Activated T-helper 17 cell treated with anti-CD3 and anti-CD28 coated beads, Interleukin-2, amount 50 U/mL, for 72 hours (primary cell): Measurements from ENCODE around the gene CYP46A1. TPM values are rescaled to one million over a fixed set of nuclear protein-coding genes. Genes with fewer than 3 reads are reported as not detected.
"Not testable (repeated sequence)": the region's sequence is repeated elsewhere in the genome, so short reads cannot be mapped to it uniquely, and the experiment has no call there.

Experiments used
- ATAC-seq: fragments of 150-1000 bp; cut with Tn5 transposase; replicated peaks from 2 replicates; pipeline ENCODE4 v1.10.0; 2021; ENCODE audit warnings: mild to moderate bottlenecking, moderate library complexity
- H3K27ac Mint-ChIP-seq: one replicate; pipeline ENCODE4 v1.8.0; 2022; ENCODE audit warnings: mixed read lengths
- H3K27me3 Mint-ChIP-seq: one replicate; pipeline ENCODE4 v1.8.0; 2022; ENCODE audit warnings: mixed read lengths
- H3K36me3 Mint-ChIP-seq: one replicate; pipeline ENCODE4 v1.8.0; 2022; ENCODE audit warnings: low read depth, mild to moderate bottlenecking, mixed read lengths
- H3K4me1 Mint-ChIP-seq: one replicate; pipeline ENCODE4 v1.8.0; 2022; ENCODE audit warnings: mixed read lengths
- H3K4me3 Mint-ChIP-seq: one replicate; pipeline ENCODE4 v1.8.0; 2022; ENCODE audit warnings: mild to moderate bottlenecking, mixed read lengths
- H3K9me3 Mint-ChIP-seq: one replicate; pipeline ENCODE4 v1.8.0; 2022; ENCODE audit warnings: mixed read lengths
- total RNA-seq, 2 donors: library from RNA; stranded (reverse); gene quantifications; one replicate each; pipeline ENCODE4 v1.2.3, GENCODE V29; 2022

CYP46A1 gene
- total RNA-seq, 2 donors from 2014 or later, result 0.04 to 0.16 TPM

DNA sequence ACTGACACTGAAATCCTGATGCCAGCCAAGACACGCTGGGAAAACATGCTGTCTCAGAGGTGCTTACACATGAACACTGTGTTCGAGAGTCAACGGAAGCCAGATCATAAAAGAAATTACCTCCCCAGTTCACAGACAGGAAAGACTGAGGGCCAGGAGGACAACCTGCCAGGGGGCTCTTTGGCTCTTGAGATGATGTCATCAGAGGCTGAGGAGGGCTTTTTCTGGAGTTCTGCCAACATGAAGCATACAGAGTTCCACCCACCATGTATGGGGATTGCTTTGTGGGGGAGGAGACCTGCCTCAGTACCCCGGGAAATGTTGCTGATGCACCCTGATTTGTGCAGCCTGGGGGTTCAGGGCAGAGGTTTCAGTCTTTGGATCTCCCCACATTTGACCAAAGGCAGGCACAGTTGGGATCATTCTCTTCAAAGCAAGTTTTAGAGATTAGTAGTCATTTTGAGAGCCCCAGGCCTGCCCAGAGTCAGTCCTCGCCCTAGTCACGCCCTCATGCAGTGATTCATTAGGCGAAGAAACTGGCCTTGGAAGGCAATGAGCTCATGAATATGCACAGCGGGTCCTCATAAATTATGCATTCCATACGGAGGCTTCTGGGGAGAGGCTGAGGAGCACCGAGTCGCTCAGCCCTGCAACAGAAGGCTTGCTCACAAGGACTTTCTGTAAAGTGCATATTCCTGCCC is 74.2 kb downstream of the CYP46A1 start:
- peaks cover 10% of the 10 kb centered on the region for H3K4me1 Mint-ChIP-seq
- ATAC-seq, result peak; percentile 72

DNA sequence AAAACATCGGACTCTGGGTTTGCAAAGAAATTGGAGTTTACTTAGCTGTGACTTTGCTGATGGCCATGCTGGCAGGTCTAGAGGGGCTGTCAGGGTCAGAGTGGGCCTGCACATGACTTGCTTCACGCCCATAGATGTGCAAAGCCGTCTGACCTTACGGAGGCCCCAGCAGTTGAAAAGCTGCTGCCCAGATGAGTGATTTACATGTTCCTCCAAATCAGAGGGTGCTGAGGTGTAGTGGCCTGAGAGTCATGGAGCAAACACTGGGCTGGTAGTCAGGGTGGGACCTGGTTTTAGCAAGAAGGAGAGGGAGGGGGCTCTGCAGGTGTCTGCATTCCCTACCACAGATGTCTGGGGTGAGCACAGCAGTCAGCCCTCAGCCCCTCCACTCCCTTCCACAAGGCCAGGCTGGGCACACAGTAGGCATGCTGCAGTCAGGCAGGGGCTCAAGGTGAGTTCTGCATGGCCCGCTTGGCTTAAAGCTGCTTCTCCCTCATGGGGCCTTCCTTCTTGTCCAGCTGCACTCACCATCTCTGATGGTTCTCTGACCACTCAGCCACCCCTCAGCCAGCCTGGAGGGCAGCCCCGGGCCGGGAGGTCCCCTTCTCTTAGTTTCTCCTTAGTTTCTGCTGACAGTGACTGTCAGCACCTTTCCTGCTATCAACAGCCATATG is 74.9 kb downstream of the CYP46A1 start:
- Mint-ChIP-seq H3K9me3 (no peaks in the 10 kb centered on the region), H3K27me3 (peaks cover 11% of the 10 kb centered on the region), H3K27ac (no peak overlapping the region), H3K36me3 (no peaks in the 10 kb centered on the region), H3K4me3 (no peak overlapping the region), H3K4me1 (peaks cover 5% of the 10 kb centered on the region)
- no peak for ATAC-seq

More for the DNA sequence above, 74.2 kb downstream of the CYP46A1 start:
- H3K36me3 Mint-ChIP-seq, result no peaks in the 10 kb centered on the region
- no peak overlapping the region for H3K27ac Mint-ChIP-seq
- peak overlapping the region; percentile 26 for H3K4me3 Mint-ChIP-seq
- peaks cover 17% of the 10 kb centered on the region for H3K27me3 Mint-ChIP-seq
- H3K9me3 Mint-ChIP-seq, result no peaks in the 10 kb centered on the region

DNA sequence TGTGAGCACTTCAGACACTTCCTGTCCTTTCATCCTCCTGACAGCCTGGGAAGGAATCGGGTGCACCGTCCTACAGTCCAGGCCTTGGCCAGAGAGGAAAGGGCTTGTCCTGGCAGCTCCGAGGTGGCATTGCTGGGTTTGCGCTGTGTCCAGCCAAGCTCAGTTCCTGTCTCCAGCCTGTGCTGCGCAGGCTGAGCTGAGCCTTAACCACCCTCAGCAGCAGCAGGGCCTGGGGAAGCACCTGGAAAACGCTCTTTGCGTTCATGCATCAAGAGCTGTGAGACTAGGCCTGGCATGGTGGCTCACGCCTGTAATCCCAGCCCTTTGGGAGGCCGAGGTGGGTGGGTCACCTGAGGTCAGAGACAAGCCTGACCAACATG is 75.4 kb downstream of the CYP46A1 start:
- no peak for ATAC-seq
- no peaks in the 10 kb centered on the region for H3K9me3 Mint-ChIP-seq
- peaks cover 9% of the 10 kb centered on the region for H3K27me3 Mint-ChIP-seq
- no peak overlapping the region for H3K27ac Mint-ChIP-seq
- H3K4me3 Mint-ChIP-seq, result no peak overlapping the region
- H3K4me1 Mint-ChIP-seq, result peaks cover 1% of the 10 kb centered on the region
- H3K36me3 Mint-ChIP-seq, result no peaks in the 10 kb centered on the region

DNA sequence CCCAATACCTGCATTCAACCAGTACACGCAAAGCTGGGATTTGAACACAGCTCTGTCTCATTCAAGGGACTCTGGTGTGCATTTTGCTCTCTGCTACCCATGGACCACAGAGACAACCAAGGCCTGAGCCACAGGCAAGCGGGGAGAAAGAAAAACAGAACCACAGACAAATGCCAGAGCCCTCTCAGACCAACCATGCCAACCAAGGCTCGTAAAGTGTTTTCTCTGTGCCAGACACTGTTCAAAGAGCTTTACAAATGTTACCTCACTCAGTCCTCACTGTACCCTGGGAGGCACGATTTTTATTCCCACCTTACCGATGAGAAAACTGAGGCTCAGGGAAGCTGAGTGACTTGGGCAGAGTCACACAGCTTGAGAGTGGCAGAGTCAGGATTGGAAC is 76.7 kb downstream of the CYP46A1 start:
- Mint-ChIP-seq H3K27ac (no peak overlapping the region), H3K9me3 (no peaks in the 10 kb centered on the region), H3K36me3 (no peaks in the 10 kb centered on the region), H3K4me1 (no peaks in the 10 kb centered on the region), H3K4me3 (no peak overlapping the region), H3K27me3 (peaks cover 7% of the 10 kb centered on the region)
- no peak for ATAC-seq

DNA sequence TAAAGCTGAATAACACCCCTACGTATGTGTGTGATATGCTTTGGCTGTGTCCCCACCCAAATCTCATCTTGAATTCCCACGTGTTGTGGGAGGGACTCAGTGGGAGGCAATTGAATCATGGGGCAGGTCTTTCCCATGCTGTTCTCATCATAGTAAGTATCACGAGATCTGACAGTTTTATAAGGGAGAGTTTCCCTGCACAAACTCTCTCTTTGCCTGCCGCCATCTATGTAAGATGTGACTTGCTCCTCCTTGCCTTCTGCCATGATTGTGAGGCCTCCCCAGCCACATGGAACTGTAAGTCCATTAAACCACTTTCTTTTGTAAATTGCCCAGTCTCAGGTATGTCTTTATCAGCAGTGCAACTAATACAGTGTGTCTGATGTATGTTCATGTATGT is 78.8 kb downstream of the CYP46A1 start:
- not testable (repeated sequence) for ATAC-seq, H3K27me3 Mint-ChIP-seq, H3K36me3 Mint-ChIP-seq, H3K4me1 Mint-ChIP-seq, H3K4me3 Mint-ChIP-seq, H3K9me3 Mint-ChIP-seq, H3K27ac Mint-ChIP-seq

DNA sequence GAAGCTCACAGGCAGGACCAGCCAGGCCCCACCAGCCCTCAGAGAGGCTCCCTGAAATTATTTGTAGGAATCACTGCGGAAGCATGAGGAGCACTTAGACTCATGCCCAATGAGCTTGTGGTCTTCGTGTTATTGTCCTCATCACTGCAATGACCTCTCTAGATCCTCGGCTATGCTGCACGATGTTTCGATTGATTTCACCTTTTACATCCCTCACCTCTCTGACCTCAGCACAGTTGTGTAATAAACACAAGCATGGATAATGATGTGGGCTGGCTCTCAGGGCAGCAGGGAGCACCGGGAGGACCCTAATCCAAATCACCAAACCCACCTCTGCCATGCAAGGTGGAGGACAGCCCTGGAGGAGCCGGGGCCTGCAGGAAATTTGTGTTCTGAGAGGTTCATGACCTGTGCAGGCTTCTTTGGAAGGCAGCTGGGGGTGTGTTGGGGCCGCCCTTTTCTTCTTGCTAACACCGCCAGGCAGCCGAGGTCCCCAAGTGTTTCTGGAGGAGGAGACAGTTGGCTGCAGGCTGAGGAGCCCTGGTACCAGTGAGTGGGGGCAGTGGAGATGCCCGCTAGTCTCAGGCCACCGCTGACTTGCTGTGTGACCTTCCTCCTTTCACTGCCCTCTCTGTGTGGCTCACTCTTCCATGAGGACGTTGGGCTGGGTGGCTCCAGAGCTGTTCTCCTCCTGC is 79.6 kb downstream of the CYP46A1 start:
- no peaks in the 10 kb centered on the region for H3K9me3 Mint-ChIP-seq
- H3K36me3 Mint-ChIP-seq, result no peaks in the 10 kb centered on the region
- H3K4me3 Mint-ChIP-seq, result no peak overlapping the region
- H3K27me3 Mint-ChIP-seq, result peaks cover 4% of the 10 kb centered on the region
- no peaks in the 10 kb centered on the region for H3K4me1 Mint-ChIP-seq
- no peak overlapping the region for H3K27ac Mint-ChIP-seq
- ATAC-seq, result no peak

DNA sequence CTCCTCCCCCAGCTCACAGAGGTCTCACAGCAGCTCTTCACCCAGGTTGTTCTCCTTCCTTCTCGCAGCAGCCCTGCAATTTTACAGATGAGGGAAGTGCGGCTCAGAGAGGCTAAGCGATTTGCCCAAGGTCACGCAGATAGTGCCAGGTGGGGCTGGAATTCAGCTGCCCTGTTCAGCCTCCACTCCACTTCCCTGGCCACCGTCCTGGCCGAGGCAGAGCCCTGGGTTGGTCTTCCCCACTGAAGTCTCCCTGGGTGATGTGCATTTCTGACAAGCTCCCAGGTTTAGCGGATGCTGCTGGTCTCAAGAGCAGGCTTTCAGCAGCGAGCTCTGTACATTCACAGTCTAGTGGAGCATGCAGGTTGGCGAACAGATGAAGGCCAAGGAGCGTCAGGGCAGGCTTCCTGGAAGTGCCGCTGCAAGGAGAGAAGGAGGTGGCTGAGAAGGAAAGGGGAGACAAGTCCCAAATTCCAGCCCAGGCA is 80.2 kb downstream of the CYP46A1 start:
- Mint-ChIP-seq H3K4me3 (no peak overlapping the region), H3K27me3 (peaks cover 3% of the 10 kb centered on the region), H3K9me3 (no peaks in the 10 kb centered on the region), H3K4me1 (no peaks in the 10 kb centered on the region), H3K27ac (no peak overlapping the region), H3K36me3 (no peaks in the 10 kb centered on the region)
- no peak for ATAC-seq

DNA sequence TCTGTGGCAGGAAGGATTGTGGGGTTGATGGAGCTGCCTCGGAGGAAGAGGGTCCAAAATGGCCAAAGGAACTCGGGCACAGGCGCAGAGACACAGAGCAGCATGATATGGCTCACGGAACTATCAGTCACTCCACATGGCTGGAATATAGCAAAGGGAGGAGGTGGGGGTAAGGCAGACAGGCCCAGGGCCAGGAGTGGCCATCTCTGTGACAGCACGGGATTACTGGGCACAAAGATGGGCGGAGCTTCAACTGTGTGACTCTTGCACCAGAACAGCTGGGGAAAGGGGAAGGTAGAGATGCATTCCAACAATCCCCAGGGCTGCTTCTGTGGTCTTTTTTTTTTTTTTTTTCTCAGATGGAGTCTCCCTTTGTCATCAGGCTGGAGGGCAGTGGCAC is 84.3 kb downstream of the CYP46A1 start:
- H3K27ac Mint-ChIP-seq, result no peak overlapping the region
- H3K36me3 Mint-ChIP-seq, result no peaks in the 10 kb centered on the region
- no peaks in the 10 kb centered on the region for H3K9me3 Mint-ChIP-seq
- no peaks in the 10 kb centered on the region for H3K4me1 Mint-ChIP-seq
- H3K4me3 Mint-ChIP-seq, result no peak overlapping the region
- H3K27me3 Mint-ChIP-seq, result peaks cover 7% of the 10 kb centered on the region
- no peak for ATAC-seq

DNA sequence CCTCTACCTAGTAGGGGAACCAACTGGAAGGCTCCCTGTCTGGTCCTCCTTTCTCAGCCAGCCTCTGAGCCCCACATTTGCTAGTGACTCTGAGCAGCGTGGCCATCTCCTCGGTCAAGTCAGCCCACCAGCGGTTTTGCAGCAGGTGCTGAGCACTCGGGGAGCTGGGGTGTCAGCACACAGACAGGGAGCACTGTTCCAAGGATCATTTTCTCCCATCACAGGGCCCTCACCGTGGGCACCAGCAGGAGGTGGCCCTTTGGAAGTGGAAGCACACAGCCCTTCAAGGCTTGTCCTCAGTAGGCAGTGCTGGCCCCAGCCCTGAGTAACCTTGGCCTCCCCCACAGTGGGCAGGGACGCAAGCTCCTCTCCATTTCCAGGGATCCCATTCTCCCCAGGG is 85.0 kb downstream of the CYP46A1 start:
- peaks cover 7% of the 10 kb centered on the region for H3K27me3 Mint-ChIP-seq
- H3K36me3 Mint-ChIP-seq, result no peaks in the 10 kb centered on the region
- no peaks in the 10 kb centered on the region for H3K9me3 Mint-ChIP-seq
- no peak overlapping the region for H3K4me3 Mint-ChIP-seq
- H3K4me1 Mint-ChIP-seq, result no peaks in the 10 kb centered on the region
- H3K27ac Mint-ChIP-seq, result no peak overlapping the region
- no peak for ATAC-seq

DNA sequence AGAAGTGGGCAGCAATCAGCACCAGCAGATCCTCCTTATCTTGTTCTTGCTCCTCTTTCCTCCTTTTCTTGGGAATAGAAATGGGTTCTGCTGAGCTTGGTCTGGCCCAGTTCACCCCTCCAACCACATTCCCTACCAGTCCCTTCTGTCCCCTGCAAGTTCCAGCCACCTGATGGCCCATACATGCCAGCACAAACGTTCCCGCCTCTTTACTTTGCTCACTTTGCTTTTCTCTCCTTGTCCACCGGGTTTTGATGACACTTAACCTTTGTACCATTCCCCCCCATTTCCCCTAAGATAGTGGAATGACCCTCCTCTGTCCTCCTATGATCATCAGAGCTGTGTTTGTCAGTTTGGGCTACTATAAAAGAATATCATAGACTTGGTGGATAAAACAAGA is 85.7 kb downstream of the CYP46A1 start:
- Mint-ChIP-seq H3K4me1 (peaks cover 5% of the 10 kb centered on the region), H3K27me3 (peaks cover 11% of the 10 kb centered on the region), H3K4me3 (no peak overlapping the region), H3K36me3 (no peaks in the 10 kb centered on the region), H3K9me3 (no peaks in the 10 kb centered on the region), H3K27ac (no peak overlapping the region)
- no peak for ATAC-seq

DNA sequence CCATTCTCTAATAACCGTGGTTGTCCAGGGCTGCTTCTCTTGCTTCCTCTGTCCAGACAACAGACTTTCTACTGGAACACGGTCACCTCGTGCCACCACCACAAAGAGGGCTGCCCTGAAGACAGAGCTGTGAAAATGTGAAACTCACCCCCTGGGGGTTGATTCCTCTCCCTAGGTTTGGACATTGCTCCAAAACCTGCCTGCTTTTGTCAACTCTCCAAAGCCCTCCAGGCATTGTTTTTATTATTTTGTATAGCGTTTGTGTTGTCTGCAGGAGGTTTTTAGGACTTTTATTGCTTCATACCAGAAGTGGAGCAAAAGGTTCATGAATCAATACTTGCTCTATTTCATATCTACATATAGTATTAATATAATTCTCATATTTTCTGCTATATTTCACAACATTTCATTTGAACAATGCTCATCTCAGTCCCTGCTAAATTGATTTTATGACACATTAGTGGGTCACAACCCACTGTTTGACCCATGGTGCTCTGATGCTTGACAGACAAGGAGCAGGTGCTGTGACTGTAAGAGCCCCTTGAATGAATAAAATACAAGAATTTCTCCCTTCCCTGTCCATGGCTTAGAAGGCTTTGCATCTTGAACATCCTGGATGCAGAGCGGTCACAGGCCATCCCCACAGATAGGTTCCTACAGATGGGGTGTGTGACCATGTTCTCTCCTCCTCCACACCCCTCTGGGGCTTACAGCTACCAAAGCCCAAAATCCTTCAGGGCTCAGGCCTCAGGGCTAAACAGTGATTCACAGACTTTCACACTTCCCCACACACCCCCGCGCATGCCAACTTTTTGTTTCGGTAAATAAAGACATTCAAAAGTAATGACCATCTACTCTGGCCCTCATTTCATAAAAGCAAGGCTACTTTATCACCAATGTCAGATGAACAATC is 88.5 kb downstream of the CYP46A1 start:
- H3K4me3 Mint-ChIP-seq, result no peak overlapping the region
- no peaks in the 10 kb centered on the region for H3K9me3 Mint-ChIP-seq
- H3K36me3 Mint-ChIP-seq, result no peaks in the 10 kb centered on the region
- H3K4me1 Mint-ChIP-seq, result peaks cover 10% of the 10 kb centered on the region
- H3K27ac Mint-ChIP-seq, result no peak overlapping the region
- peaks cover 23% of the 10 kb centered on the region for H3K27me3 Mint-ChIP-seq
- peak; percentile 61 for ATAC-seq

DNA sequence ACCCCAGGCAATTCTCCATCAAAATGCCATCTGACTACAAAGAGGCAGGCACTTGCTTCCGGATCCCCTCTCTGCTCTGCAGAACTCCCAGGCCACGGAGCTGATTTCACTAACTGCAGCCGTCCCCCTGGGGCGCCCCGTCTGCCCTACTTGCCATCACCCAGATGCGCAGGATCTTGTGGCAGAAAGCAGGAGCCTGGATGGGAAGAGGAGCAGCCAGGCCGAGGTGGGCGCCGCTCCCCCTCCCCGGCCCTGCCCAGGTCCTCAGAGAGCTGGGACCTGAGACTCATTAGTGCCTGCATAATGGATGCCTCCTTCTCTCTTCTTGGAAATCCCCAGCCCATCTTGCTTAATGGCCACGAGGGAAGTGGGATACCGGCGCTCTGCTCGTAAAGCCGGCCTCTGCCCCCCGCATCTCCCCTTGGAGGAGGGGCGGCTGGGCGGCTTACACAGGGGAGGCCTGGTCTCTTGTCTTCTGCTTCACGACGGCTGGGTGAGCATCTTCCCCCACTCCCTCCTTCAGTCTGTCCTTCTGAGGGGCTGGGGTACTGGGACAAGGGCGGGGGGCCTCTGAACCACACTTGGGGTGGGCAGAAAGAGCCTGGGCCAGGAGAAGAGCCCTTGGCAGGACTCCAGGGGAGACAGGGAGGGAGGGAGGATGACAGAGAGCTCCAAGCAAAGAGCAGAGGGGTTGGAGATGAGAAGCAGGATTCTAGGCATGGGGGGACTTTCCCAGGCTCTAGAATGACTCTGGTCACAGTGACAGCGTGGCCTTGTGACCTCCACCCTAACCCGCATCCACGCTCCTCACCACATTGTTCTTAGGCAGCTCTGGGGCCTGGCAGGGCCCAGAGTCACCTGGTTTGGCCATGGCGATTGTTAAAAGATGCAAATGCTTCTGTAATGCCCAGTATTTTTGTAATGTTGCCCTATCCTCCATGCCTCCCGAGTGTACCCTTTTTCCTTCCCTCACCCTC is 89.7 kb downstream of the CYP46A1 start:
- ATAC-seq, result peak; percentile 53
- Mint-ChIP-seq H3K27ac (peak overlapping the region; percentile 53), H3K4me3 (peak overlapping the region; percentile 29)

DNA sequence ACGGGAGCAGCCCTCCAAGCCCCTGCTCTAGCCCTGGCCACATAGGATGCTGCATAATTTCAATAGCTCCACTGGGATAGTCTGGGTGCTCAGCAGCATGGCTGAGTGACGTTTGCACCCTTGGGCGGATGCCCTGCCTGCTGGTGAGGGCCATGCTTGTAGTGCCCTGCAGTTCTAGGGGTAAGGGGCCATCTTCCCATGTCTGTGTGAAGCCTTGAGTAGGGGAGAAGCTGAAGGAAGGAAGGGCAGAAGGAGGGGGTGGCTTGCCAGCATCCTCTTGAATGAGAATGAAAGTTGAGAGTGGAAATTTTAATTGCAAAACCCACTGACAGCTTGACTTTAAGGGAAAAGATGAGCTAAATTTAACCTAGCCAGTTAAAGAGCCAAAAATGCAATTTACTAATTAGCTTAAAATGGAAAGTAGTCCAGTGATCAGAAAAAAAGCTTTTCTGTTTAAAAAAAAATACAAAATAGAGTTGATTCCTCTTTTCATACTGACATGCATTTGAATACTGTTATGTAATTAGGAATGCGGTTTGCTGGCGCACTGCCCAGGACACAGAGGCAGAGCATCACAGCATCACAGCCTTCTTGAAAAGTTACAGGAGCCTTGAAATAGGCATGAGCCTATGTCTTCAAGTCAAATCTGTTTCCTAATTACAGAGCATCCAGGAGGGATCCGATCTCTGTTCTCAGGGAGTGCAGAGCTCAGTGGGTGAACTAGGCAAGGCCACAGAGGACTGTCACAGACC is 90.6 kb downstream of the CYP46A1 start:
- no peaks in the 10 kb centered on the region for H3K36me3 Mint-ChIP-seq
- peaks cover 8% of the 10 kb centered on the region for H3K9me3 Mint-ChIP-seq
- peak; percentile 33 for ATAC-seq
- H3K4me3 Mint-ChIP-seq, result peak overlapping the region; percentile 29
- H3K27ac Mint-ChIP-seq, result peak overlapping the region; percentile 53
- H3K4me1 Mint-ChIP-seq, result peaks cover 10% of the 10 kb centered on the region
- peaks cover 43% of the 10 kb centered on the region for H3K27me3 Mint-ChIP-seq

More for the DNA sequence above, 89.7 kb downstream of the CYP46A1 start:
- peaks cover 34% of the 10 kb centered on the region for H3K27me3 Mint-ChIP-seq
- H3K4me1 Mint-ChIP-seq, result peaks cover 10% of the 10 kb centered on the region
- no peaks in the 10 kb centered on the region for H3K36me3 Mint-ChIP-seq
- peaks cover under 1% of the 10 kb centered on the region for H3K9me3 Mint-ChIP-seq
